ENCODE results near the gene KRTAP13-1.

The KRTAP13-1 gene, protein sequence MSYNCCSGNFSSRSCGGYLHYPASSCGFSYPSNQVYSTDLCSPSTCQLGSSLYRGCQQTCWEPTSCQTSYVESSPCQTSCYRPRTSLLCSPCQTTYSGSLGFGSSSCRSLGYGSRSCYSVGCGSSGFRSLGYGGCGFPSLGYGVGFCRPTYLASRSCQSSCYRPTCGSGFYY
- total RNA-seq: 0 reads per million in 2 experiments

DNA sequence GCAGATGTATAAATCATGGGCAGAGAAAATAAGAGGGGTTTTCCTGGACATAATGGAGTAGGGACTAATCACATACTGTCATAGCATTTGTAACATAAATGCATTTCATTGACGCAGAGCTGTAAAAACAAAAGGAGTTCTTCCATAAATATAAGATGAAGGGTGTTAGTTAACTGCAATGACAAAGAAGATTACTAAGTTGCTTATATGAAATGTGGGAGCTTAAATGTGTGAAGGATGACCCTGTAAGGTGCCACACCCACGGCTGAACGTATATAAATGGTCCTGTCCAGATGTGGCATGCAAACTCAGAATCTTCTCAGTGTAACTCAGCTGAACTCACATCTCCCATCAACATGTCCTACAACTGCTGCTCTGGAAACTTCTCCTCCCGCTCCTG is at the start of gene KRTAP13-1:
Gene KRTAP13-1, plus strand, starts transcription at position 301 of the 400 bp plus-strand sequence. Its CDS starts 56 bp downstream, at position 357.
- DNase-seq (ENCODE audit: low read depth): no peak

DNA sequence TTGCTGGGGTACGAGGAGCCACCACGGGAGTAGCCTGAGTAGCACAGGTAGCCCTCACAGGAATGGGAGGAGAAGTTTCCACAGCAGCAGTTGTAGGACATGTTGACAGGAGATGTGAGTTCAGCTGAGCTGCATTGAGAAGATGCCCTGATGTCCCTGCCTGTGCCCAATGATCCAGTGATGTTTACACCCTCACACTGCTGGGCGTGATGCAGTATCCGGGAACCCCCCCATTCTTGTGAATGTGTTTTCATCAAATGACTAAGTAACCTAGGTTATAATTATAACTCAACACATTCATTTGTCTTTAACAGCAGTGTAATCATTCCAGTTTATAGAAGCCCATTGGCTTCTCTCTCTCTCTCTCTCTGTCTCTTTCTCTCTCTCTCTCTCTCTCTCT is 47.3 kb upstream of the KRTAP13-1 start, which contains the start of gene KRTAP23-1:
Gene KRTAP23-1, minus strand, starts transcription at position 101 of the 400 bp plus-strand sequence. Its CDS starts 0 bp downstream, at position 101.
- DNase-seq (ENCODE audit: low read depth): no peak

DNA sequence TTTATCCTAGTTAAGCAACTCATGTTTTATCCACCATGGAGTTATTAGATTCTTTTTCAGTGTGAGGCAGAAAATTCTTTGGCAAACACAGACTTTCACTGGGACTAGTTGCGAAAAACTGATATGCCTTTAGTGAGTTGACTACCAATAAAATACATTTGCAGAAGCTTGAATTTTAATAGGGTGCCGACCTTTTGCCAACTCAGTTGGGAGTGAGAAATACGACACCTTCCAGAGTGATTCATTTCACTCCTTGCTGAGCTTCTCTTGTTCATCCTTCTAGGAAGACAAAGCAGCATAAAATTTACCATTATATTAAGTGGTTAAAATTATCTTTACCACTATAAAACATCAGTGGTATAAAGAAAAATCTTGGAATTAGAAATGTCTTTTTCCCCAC is 46.3 kb upstream of the KRTAP13-1 start:
- no peak for DNase-seq (ENCODE audit: low read depth)

DNA sequence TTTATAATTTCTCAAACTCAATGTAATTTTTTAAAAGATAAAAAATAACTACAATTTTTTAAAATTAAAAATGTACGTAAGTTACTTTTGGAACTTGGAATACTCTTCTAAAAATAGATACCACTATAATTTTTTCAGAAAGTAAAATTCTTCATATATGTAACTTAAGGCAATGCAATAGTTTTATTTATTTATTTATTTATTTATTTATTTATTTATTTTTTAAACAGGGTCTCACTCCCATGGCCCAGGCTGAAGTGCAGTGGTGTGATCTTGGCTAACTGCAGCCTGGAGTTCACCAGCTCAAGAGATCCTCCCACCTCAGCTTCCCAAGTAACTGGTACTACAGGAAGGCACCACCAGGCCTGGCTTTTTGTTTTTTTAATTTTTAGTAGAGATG is 44.3 kb upstream of the KRTAP13-1 start:
- no peak for DNase-seq (ENCODE audit: low read depth)

DNA sequence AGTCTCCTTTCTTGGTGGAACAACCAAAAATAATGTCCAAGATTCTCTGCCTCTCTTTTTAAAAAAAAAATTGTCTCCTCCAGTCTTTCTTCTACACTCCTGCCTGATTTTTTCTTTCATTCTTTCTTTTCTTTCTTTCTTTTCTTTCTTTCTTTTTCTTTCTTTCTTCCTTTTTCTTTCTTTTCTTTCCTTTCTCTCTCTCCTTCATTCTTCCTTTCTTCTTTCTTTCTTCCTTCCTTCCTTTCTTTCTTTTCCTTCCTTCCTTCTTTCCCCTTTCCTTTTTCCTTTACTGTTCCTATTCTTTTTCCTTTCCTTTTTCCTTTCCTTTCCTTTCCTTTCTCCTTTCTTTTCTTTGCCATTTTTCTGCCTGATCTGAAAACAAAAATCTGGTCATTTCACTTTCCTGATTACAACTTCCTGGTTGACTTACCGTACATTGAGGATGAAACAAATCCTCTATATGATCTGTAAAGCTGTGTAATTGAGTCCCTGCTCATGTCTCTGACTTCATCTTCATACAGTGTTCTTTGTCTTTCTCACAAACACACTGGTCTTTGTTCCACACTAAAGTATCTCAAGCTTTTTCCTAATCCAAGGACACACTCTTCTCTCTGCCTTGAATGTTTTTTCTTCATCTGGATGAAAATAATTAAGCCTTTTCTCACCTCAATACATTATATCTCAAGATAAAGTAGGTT is 41.4 kb upstream of the KRTAP13-1 start:
- DNase-seq (ENCODE audit: low read depth): no peak

DNA sequence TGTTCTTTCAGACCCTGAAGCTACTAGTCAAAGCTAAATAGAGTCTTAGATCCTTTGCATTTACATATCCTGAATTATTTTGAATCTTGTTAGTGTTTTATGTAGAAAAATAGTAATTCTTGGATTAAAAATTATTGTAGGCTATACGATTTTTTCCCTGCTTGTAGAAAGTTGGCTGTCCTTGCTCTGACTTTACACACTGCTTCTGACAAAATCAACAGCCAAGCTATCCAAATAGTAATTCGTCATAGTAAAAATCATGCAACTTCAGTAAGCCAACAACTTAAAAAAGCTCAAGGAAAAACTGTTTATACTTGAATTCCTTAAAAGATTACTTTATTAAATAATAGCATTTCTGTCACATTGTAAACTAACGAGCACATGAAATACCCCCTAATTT is 39.9 kb upstream of the KRTAP13-1 start:
- DNase-seq (ENCODE audit: low read depth): no peak

DNA sequence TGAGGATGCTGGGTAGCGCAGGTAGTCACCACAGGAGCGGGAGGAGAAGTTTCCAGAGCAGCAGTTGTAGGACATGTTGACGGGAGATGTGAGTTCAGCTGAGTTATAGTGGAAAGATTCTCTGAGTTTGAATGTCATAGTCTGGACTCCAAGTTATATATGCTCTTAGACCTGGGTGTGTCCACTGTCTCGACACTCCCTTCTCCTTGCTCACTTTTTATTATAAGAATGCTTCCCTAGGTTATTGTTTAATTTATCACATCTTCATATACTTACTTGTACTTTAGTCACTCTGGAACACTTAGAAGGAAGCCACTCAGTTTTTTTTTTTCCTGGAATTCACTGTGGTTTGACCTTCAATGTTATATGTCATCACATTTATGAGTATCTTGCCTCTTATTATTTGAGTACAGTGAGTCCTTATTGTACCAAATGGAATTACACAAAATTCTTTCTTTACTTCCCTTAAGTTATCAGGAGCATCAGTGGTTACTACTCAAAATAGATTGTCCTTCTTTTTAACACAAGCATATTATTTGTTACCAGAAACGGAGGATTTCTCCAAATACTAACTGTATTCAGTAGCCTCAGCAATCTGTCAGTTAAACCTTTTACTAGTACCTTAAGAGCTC is 23.6 kb upstream of the KRTAP13-1 start, which contains the start of gene KRTAP13-2:
Gene KRTAP13-2, minus strand, starts transcription at position 133 of the 632 bp plus-strand sequence. Its CDS starts 58 bp downstream, at position 75.
- DNase-seq (ENCODE audit: low read depth): no peak

DNA sequence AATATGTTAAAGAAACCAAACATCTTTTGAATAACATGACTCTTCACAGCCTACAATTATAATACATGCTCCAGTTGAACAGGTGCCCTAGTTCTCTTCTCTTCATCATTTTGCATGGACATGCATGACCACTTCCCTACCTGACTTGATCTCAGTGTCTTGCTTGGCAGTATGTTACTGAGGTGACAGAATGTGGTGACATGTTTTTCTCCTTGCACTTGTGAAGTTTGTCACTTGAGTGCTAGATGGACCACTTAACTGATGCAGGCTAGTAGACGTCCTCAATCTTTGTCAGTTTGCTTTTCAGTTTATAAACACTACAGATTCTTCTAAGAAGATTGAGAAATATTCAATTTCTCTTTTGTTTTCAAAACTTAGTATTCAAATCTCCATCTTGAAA is 13.6 kb upstream of the KRTAP13-1 start:
- no peak for DNase-seq (ENCODE audit: low read depth)

DNA sequence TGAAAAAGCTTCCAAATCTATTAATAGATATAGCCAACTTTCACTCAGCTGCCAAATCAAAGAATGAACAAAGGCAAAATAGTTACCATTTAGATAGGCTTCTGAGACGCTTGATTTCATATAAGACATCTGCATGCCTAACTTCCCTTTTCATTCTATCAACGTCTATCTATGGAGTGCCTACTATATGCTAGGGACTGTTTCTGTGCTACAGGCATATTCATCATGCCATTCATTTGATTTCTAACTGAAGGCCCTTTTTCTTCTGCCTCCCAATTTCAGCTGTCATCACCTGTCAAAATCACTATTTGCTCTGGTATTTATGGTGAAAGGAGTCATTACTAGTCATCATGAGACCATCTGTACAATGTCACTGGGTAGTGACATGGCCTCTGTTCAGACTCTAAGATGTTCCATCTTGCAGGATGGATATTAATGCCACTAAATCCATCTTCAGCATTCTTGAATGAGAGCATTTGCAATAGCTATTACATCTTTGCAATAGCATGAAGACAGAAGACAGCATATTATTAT is 4.3 kb upstream of the KRTAP13-1 start:
- DNase-seq (ENCODE audit: low read depth): no peak

DNA sequence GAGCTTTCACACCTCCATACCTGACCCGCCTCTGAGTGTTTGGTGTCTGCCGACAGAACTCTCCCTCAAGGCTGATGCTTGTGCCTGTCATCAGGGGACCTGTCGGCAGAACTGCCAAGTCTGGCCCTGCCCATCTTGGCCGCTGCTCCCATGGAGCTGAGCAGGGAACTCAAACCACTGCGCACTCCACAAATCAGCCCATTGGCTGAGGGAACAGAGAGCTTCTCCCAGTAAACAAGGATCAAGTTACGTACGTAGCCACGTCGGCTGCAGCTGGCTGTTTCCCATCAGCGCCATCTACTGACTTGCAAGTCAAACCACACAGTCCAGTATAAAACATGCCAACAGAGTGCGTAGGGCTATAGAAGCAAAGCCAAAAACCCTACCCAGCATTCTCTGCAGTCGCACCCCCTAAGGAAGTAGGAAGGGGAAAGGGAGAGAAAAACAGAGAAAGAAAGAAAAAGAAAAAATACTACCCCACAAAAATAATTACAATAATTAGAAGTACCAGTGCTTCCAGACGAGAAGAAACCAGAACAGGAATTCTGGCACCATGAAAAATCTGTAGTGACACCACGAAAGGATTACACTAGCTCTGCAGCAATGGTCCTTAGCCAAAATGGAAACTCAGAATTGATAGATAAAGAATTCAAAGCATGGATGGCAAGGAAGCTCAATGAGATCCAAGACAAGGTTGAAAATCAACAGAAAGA is 13.1 kb downstream of the KRTAP13-1 start:
- DNase-seq (ENCODE audit: low read depth): no peak

DNA sequence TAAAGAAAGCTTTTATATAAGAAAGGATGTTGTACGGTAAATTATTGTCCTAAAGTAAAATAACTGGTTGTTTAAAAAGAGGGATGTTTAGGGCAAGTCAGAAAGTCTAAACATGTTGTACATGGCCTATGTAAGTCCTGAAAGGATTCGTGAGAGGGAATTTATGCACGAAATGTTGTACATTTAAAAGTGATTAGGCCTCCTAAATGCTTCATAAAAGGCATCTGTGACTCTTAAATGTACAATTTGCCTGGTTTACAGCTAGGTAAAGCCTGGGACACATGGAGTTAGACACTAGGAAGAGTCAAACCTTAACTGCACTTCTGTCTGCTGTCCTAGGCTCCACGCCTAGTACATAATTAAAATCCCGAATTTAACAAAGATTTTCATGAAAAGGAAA is 20.2 kb downstream of the KRTAP13-1 start:
- DNase-seq (ENCODE audit: low read depth): no peak

DNA sequence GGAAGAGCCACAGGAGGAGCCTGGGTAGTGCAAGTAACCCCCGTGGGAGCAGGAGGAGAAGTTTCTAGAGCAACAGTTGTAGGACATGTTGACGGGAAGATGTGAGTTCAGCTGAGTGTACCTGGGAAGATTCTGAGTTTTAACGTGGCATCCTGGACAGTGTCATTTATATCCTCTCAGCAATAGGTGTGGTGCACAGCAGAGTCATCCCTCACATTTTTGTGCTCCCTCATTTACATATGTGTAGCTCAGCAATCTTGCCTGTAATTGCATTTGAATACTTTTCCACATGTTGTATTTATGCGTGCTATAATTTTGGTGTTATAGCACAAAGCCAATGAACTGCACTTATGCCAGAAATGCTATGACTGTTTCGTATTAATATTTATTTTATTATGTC is 30.0 kb downstream of the KRTAP13-1 start, which contains the start of gene KRTAP13-3:
Gene KRTAP13-3, minus strand, starts transcription at position 101 of the 400 bp plus-strand sequence. Its CDS starts 14 bp downstream, at position 87.
- DNase-seq (ENCODE audit: low read depth): no peak

DNA sequence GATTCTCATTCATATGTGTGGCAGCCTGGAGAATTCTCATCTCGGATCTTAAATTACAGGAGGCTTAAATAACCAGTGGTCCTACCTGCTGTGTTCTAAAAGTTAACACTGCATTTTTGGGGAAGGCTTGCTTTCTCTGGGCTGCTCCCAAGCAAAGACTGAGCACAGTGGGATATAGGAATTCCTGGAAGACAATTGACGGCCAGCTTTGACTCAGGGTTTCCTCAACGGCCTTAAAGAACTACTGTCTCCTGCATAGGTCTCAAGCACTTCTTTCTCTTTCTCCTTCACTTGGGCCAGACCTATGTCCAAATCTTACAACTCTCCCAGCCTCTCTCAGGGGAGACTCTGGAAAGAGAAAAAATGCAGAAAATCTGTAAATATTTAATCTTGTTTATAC is 30.9 kb downstream of the KRTAP13-1 start:
- no peak for DNase-seq (ENCODE audit: low read depth)

DNA sequence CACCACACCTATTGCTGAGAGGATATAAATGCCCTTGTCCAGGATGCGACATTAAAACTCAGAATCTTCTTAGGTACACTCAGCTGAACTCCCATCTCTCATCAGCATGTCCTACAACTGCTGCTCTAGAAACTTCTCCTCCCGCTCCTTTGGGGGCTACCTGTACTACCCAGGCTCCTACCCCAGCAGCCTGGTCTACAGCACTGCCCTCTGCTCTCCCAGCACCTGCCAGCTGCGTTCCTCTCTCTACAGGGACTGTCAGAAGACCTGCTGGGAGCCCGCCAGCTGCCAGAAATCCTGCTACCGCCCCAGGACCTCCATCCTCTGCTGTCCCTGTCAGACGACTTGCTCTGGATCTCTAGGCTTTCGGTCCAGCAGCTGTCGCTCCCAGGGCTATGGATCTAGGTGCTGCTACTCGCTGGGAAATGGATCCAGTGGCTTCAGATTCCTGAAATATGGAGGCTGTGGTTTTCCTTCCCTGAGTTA is 34.4 kb downstream of the KRTAP13-1 start, which contains the start of gene KRTAP13-4:
Gene KRTAP13-4, plus strand, starts transcription at position 51 of the 486 bp plus-strand sequence. Its CDS starts 56 bp downstream, at position 107.
- DNase-seq (ENCODE audit: low read depth): no peak

DNA sequence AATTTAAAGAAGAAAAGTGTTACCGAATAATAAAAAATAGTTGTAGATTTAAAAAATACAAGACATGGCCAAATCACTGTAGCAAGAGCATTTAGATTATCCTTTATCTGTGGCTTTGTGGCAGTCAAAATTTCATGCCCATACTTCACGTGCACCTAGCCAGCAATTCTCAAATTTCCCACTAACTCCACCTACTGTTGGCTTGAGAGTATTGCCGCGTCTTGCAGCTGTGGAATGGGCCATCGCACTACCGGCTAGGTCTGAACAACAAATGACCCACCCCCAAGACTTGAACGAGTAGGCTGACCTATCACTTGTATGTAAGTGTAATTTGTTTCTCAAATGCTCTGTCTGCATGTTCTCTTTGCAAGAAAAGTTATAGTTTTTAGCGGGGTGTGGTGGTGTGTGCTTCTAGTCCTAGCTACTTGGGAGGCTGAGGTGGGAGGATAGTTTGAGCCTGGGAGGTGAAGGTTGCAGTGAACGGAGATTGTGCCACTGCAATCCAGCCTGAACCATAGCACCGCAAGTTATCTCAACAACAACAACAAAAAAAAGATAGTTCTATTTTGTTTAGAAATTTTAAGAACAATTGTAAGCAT is 38.3 kb downstream of the KRTAP13-1 start:
- no peak for DNase-seq (ENCODE audit: low read depth)

DNA sequence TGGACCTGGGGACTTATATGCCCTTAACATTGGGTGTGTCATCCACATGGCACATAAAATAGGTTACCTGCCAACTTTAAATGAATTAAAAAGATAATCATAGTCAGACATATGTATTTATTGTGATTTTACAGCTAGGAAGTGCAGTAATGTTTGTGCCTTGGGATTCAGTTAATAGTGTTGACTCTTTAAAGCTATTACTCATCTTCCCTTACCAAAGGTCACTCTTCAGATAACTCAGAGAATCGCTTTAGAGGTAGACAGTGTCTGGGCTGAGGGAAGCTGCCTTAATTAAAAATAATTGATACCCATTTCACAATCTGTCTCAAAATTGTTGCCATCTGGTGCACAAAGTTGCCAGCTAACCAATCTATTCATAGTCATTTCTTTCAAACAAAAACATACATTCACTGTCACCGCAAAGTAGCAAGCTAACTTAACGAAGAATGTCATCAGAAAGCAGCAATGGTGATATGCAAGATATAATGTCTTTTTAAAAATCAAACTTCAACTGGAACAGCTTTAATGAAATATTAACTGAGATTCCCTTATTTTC is 41.3 kb downstream of the KRTAP13-1 start:
- no peak for DNase-seq (ENCODE audit: low read depth)

DNA sequence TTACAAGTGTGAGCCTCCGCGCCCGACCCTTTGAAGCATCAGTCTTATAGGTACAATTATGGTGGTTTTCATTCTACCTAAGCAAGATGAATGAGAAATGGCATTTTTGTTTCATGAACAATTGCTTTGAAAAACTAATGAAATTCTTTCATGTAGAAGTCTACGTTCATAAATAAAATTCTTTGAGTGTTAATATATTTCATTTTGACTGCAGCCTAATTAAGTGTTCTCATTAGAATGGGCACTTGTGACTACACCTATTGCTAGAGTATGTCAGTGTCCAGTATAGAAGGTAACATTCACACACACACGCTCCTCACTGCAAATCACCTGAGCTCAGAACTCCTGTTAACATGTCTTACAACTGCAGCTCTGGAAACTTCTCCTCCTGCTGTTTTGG is 44.1 kb downstream of the KRTAP13-1 start, which contains the start of gene KRTAP15-1:
Gene KRTAP15-1, plus strand, starts transcription at position 301 of the 400 bp plus-strand sequence. Its CDS starts 53 bp downstream, at position 354.
- no peak for DNase-seq (ENCODE audit: low read depth)

DNA sequence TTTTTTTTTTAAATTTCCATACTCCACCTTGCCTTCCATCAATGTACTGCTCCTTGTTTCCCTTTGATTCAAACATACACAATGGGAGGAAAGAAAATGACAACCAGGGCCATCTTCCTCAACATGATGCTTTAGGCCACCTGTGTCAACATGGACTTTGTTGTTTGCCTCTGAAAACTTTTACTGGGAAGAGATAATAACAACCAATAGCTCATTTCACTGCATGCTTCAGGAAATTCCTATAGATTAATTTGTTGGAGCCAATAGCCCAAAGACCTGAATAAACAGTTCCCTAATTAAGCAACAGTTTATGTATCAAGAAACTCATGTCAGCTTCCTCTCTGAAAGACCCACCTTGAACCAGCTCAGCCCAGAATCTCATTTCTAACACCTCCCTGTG is 47.4 kb downstream of the KRTAP13-1 start:
- DNase-seq (ENCODE audit: low read depth): no peak

DNA sequence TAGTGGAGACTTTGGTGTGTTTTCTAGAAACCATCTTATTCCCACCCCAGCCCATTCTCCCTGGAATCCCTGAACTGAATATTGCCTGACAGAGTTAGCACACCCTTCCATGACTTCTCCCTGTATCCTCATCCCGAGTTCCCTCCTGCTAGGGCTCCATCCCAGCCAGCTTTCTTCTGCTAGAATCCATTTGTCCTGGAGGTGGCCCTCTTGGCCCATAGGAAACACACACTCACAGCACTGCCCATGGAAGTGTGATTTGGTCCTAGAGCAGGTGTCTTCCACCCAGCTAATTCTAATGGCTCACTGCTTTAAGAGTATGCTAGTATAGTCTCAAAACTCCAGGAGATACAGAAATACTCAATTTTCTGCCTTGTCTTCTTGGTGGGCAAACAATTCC is 48.4 kb downstream of the KRTAP13-1 start:
- no peak for DNase-seq (ENCODE audit: low read depth)
